K562 (cell line): ENCODE data around the gene HMCN1. TPM values are rescaled to one million over a fixed set of nuclear protein-coding genes. Genes with fewer than 3 reads are reported as not detected.

Experiments used
- ATF2 ChIP-seq: sonication (generic); formaldehyde crosslinking; IDR thresholded peaks from 2 replicates; pipeline ENCODE4 v1.8.1; 2022; ENCODE audit warnings: missing genetic modification reagents
- BCLAF1 ChIP-seq, 2 experiments: fragments of 450-650 bp in 1 of 2; IDR thresholded peaks; 2 replicates each; pipeline ENCODE4 v1.6.1; 2011 to 2017; ENCODE audit warnings: low read depth in 2 of 2, antibody characterized with exemption in 1 of 2, borderline replicate concordance in 1 of 2, low read length in 1 of 2, mild to moderate bottlenecking in 1 of 2, mixed read lengths in 1 of 2; ENCODE audit not compliant: control insufficient read depth in 1 of 2
- BHLHE40 ChIP-seq: IDR thresholded peaks from 2 replicates; pipeline ENCODE4 v1.6.1; 2011; ENCODE audit warnings: low read length, improper control_type of control experiment
- DPF2 ChIP-seq: fragments of 450-650 bp; IDR thresholded peaks from 2 replicates; pipeline ENCODE4 v1.6.1; 2016
- MIER1 ChIP-seq: fragments of 450-650 bp; IDR thresholded peaks from 2 replicates; pipeline ENCODE4 v1.6.1; 2016; ENCODE audit warnings: antibody characterized with exemption, mild to moderate bottlenecking, low read depth
- MTF1 ChIP-seq: fragments of 250-450 bp; sonication (Bioruptor Pico); IDR thresholded peaks from 2 replicates; pipeline ENCODE4 v1.9.0; 2021; ENCODE audit warnings: moderate library complexity, mild to moderate bottlenecking, inconsistent platforms, borderline replicate concordance
- MYC ChIP-seq, 2 experiments: fragments of 250-450 bp in 1 of 2; sonication (Bioruptor Pico) in 1 of 2; IDR thresholded peaks; 2 replicates each; pipeline versions ENCODE4 v1.5.1 to v1.6.1; 2012 to 2021; ENCODE audit warnings: low read depth in 2 of 2, borderline replicate concordance in 1 of 2, improper control_type of control experiment in 1 of 2, low read length in 1 of 2, mild to moderate bottlenecking in 1 of 2, moderate library complexity in 1 of 2
- NCOA6 ChIP-seq: fragments of 450-650 bp; IDR thresholded peaks from 2 replicates; pipeline ENCODE4 v1.6.1; 2017; ENCODE audit warnings: mild to moderate bottlenecking
- NFRKB ChIP-seq: fragments of 450-650 bp; IDR thresholded peaks from 2 replicates; pipeline ENCODE4 v1.6.1; 2016; ENCODE audit warnings: low read depth
- NR2C1 ChIP-seq, 2 experiments: fragments of 450-650 bp; IDR thresholded peaks; 2 replicates each; pipeline ENCODE4 v1.6.1; 2017; ENCODE audit warnings: mild to moderate bottlenecking in 2 of 2, antibody characterized with exemption in 1 of 2, inconsistent platforms in 1 of 2, missing compliant biosample characterization in 1 of 2, missing genetic modification characterization in 1 of 2
- PBX2 ChIP-seq, 2 experiments: IDR thresholded peaks in 1 of 2; conservative IDR thresholded peaks in 1 of 2; 2 replicates each; pipeline ENCODE4 v1.6.1; 2016; ENCODE audit warnings: low read depth in 2 of 2, mild to moderate bottlenecking in 1 of 2, missing compliant biosample characterization in 1 of 2, missing genetic modification characterization in 1 of 2, moderate library complexity in 1 of 2
- RBM17 ChIP-seq: fragments of 200-400 bp; formaldehyde crosslinking; IDR thresholded peaks from 2 replicates; pipeline ENCODE4 v1.6.1; 2017; ENCODE audit warnings: low read depth, mild to moderate bottlenecking, low read length, borderline replicate concordance
- SP1 ChIP-seq: sonication (generic); formaldehyde crosslinking; IDR thresholded peaks from 2 replicates; pipeline ENCODE4 v1.8.1; 2022; ENCODE audit warnings: mild to moderate bottlenecking, missing genetic modification reagents
- TRIM24 ChIP-seq, 2 experiments: fragments of 450-650 bp; IDR thresholded peaks; 2 replicates each; pipeline ENCODE4 v1.6.1; 2016
- polyA plus RNA-seq, 8 experiments: library from polyadenylated mRNA; depleted of rRNA in 4 of 8; stranded (reverse) in 5 of 8; unstranded in 3 of 8; fragments of >200 nt; fragmentation: Nextera tagmentation in 2 of 8; fragmentation: Illumina TruSeq in 1 of 8; extraction: Ambion mirVana in 2 of 8; extraction: Trizol in 1 of 8; gene quantifications; 2 replicates each; pipeline versions ENCODE4 v1.2.1 to v1.2.3, GENCODE V29; 2011 to 2014; ENCODE audit warnings: inconsistent platforms in 1 of 8, missing spikeins in 1 of 8
- total RNA-seq, 7 experiments: library from RNA; depleted of rRNA in 6 of 7; stranded (reverse); fragments of >200 nt in 6 of 7; fragmentation: Illumina TruSeq in 2 of 7; extraction: Trizol in 2 of 7; gene quantifications; 2 replicates each; pipeline versions ENCODE4 v1.2.1 to v1.2.3, GENCODE V29; 2011 to 2021; ENCODE audit warnings: low replicate concordance in 1 of 7
- TF ChIP-seq, protein P1 (sequence below): fragments of 250-450 bp; sonication (Bioruptor Pico); IDR thresholded peaks from 2 replicates; pipeline ENCODE4 v1.8.0; 2022; ENCODE audit warnings: moderate library complexity, mild to moderate bottlenecking, inconsistent platforms
- TF ChIP-seq, protein P2 (sequence below), 2 experiments: fragments of 450-650 bp; IDR thresholded peaks; 2 replicates each; pipeline ENCODE4 v1.6.1; 2016

The HMCN1 gene
- total and polyA plus RNA-seq, 9 of the 15 experiments (the other 6 are each of a cell fraction or from before 2014, with no cell fraction given), result 0.07 to 0.36 (median 0.21) TPM

DNA sequence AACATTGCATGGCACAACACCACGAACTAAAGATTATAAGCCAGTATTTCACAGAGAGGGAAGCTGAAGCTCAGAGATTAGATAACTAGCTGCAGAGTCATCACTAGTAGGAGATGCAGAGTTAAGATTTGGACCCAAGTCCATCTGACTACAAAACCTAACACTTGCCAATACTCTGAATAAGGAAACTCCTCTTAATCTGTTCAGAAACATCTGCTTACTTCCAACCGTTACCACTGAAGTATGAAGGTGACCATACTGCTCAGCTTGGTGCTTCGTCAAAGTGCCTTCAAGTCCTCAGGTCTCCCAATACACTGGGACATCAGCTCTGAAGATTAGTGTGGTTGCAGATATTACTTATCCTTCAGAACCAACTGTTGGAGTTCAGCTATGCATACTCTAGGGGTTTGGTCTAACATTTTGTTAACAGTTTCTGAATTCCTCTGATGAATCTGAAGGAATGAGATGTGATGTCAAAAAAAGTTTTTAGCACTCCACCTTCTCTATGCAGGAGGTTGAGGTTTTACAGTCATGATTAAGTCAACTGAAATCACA lies 461.3 kb downstream of the HMCN1 start (continued):
- TF ChIP-seq, protein P1, sequence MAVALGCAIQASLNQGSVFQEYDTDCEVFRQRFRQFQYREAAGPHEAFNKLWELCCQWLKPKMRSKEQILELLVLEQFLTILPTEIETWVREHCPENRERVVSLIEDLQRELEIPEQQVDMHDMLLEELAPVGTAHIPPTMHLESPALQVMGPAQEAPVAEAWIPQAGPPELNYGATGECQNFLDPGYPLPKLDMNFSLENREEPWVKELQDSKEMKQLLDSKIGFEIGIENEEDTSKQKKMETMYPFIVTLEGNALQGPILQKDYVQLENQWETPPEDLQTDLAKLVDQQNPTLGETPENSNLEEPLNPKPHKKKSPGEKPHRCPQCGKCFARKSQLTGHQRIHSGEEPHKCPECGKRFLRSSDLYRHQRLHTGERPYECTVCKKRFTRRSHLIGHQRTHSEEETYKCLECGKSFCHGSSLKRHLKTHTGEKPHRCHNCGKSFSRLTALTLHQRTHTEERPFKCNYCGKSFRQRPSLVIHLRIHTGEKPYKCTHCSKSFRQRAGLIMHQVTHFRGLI, result peak; percentile 81; the same call in 1 of the 2 replicates
- TF ChIP-seq, protein P2, sequence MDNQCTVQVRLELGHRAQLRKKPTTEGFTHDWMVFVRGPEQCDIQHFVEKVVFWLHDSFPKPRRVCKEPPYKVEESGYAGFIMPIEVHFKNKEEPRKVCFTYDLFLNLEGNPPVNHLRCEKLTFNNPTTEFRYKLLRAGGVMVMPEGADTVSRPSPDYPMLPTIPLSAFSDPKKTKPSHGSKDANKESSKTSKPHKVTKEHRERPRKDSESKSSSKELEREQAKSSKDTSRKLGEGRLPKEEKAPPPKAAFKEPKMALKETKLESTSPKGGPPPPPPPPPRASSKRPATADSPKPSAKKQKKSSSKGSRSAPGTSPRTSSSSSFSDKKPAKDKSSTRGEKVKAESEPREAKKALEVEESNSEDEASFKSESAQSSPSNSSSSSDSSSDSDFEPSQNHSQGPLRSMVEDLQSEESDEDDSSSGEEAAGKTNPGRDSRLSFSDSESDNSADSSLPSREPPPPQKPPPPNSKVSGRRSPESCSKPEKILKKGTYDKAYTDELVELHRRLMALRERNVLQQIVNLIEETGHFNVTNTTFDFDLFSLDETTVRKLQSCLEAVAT (IDR thresholded peaks at IDR 0.05), result 0 out of 4 replicates have a peak, but pooled peaks of 1 of the 2 experiments have one; percentile 32
- TF ChIP-seq NCOA6 (no peak), TRIM24 (IDR thresholded peaks at IDR 0.05) (peak; percentile 99), ATF2 (no peak), DPF2 (peak; percentile 95), MIER1 (no peak), MYC (IDR thresholded peaks at IDR 0.05; ENCODE audit: low read depth, low read length) (peak; percentile 21; the same call in 1 of the 2 replicates), MYC (CRISPR knock-in tag; IDR thresholded peaks at IDR 0.05; ENCODE audit: borderline replicate concordance, low read depth) (no peak), MTF1 (CRISPR knock-in tag) (no peak), NFRKB (no peak), SP1 (CRISPR knock-in tag) (peak; percentile 37; the same call in 1 of the 2 replicates), PBX2 (CRISPR knock-in tag; IDR thresholded peaks at IDR 0.05; ENCODE audit: low read depth) (no peak), PBX2 (tag; conservative IDR thresholded peaks at IDR 0.05; ENCODE audit: low read depth) (peak; percentile 53), BCLAF1 (IDR thresholded peaks at IDR 0.05; ENCODE audit: borderline replicate concordance in 1 of 2, control insufficient read depth in 1 of 2, low read depth in 2 of 2, low read length in 1 of 2) (no peak), NR2C1 (IDR thresholded peaks at IDR 0.05) (no peak; the same call in 1 of the 2 replicates), NR2C1 (tag; IDR thresholded peaks at IDR 0.05) (0 out of 2 replicates have a peak, but pooled peaks have one; percentile 16), RBM17 (no peak), BHLHE40 (peak; percentile 13; the same call in 1 of the 2 replicates)
